IMR-90 (cell line): ENCODE measurements around the gene PAFAH2. TPM values are rescaled to one million over a fixed set of nuclear protein-coding genes. Genes with fewer than 3 reads are reported as not detected.

Source experiments
- ATAC-seq: fragments of 200-7000 bp; cut with Tn5 transposase; 2 replicates; pipeline ENCODE4 v1.9.1; 2020; ENCODE audit warnings: low read depth, mild to moderate bottlenecking, moderate library complexity
- BruUV-seq: library from RNA; stranded (reverse); fragments of 400-500 nt; replicated peaks from 2 replicates; lab custom pipeline; 2021; lab: Mats Ljungman, UMichigan
- CTCF ChIA-PET: fragments of 300-600 bp; formaldehyde crosslinking; extraction: SDS; loops from one replicate; lab custom pipeline; 2021; ENCODE audit warnings: antibody characterized with exemption; lab: Yijun Ruan, JAX
- POLR2A ChIA-PET: fragments of 300-600 bp; sonication (Branson Sonifier 250); formaldehyde crosslinking; loops from one replicate; lab custom pipeline; 2022; ENCODE audit warnings: antibody characterized with exemption; ENCODE audit not compliant: unreplicated experiment; lab: Charles Lee
- DNase-seq: peaks from one replicate; pipeline ENCODE4 v3.0.0; 2013
- H2AFZ ChIP-seq: replicated peaks from 2 replicates; pipeline ENCODE3; 2013; ENCODE audit warnings: low read length, mild to moderate bottlenecking; ENCODE audit not compliant: poor library complexity
- H2AK5ac ChIP-seq: 2 replicates; pipeline ENCODE4 v1.6.1; 2013; ENCODE audit warnings: low read depth, low read length, inconsistent platforms
- H2AK9ac ChIP-seq: replicated peaks from 2 replicates; pipeline ENCODE3; 2013; ENCODE audit warnings: mild to moderate bottlenecking, low read depth, low read length, moderate library complexity; ENCODE audit not compliant: poor library complexity
- H2BK120ac ChIP-seq: 2 replicates; pipeline ENCODE4 v1.6.1; 2013; ENCODE audit warnings: low read depth, low read length, inconsistent platforms
- H2BK15ac ChIP-seq: 3 replicates; pipeline ENCODE4 v1.6.1; 2013; ENCODE audit warnings: low read depth, low read length, inconsistent platforms
- H2BK20ac ChIP-seq: 2 replicates; pipeline ENCODE4 v1.6.1; 2013; ENCODE audit warnings: low read depth, mild to moderate bottlenecking, inconsistent platforms, low read length, moderate library complexity
- H2BK5ac ChIP-seq: 2 replicates; pipeline ENCODE4 v1.6.1; 2013; ENCODE audit warnings: mild to moderate bottlenecking, low read depth, low read length, inconsistent platforms; ENCODE audit not compliant: poor library complexity, severe bottlenecking
- H3K14ac ChIP-seq: replicated peaks from 2 replicates; pipeline ENCODE4 v1.6.1; 2013; ENCODE audit warnings: low read depth, low read length, inconsistent platforms
- H3K18ac ChIP-seq: 2 replicates; pipeline ENCODE4 v1.6.1; 2013; ENCODE audit warnings: low read depth, low read length, control low read depth
- H3K23ac ChIP-seq: 2 replicates; pipeline ENCODE4 v1.6.1; 2013; ENCODE audit warnings: low read depth, low read length, inconsistent platforms
- H3K27ac ChIP-seq: 2 replicates; pipeline ENCODE4 v1.5.1; 2013; ENCODE audit warnings: mild to moderate bottlenecking, control low read depth, low read length; ENCODE audit not compliant: insufficient read depth
- H3K27me3 ChIP-seq: 2 replicates; pipeline ENCODE4 v1.6.1; 2013; ENCODE audit warnings: low read length; ENCODE audit not compliant: control insufficient read depth, insufficient read depth
- H3K36me3 ChIP-seq: 2 replicates; pipeline ENCODE4 v1.6.1; 2013; ENCODE audit warnings: low read length, mixed read lengths; ENCODE audit not compliant: control insufficient read depth, insufficient read depth
- H3K4ac ChIP-seq: 2 replicates; pipeline ENCODE4 v1.6.1; 2013; ENCODE audit warnings: low read depth, low read length, inconsistent platforms
- H3K4me1 ChIP-seq: 2 replicates; pipeline ENCODE4 v1.6.1; 2013; ENCODE audit warnings: low read length, mixed read lengths; ENCODE audit not compliant: control insufficient read depth, insufficient read depth
- H3K4me2 ChIP-seq: 2 replicates; pipeline ENCODE4 v1.6.1; 2013; ENCODE audit warnings: low read depth, mild to moderate bottlenecking, control low read depth, low read length, moderate library complexity
- H3K4me3 ChIP-seq: 2 replicates; pipeline ENCODE4 v1.5.1; 2013; ENCODE audit warnings: low read depth, mild to moderate bottlenecking, control low read depth, low read length, moderate library complexity; ENCODE audit not compliant: insufficient read depth
- H3K56ac ChIP-seq: 2 replicates; pipeline ENCODE4 v1.6.1; 2013; ENCODE audit warnings: low read length, inconsistent platforms; ENCODE audit not compliant: insufficient read depth; ENCODE audit errors: extremely low read depth
- H3K79me1 ChIP-seq, 2 experiments: 2 replicates each; pipeline ENCODE4 v1.6.1; 2013; ENCODE audit warnings: low read length in 2 of 2, inconsistent platforms in 1 of 2, low read depth in 1 of 2
- H3K9ac ChIP-seq: 2 replicates; pipeline ENCODE4 v1.6.1; 2013; ENCODE audit warnings: low read depth, low read length, control low read depth
- H3K9me1 ChIP-seq: 2 replicates; pipeline ENCODE4 v1.6.1; 2013; ENCODE audit warnings: low read length, inconsistent platforms; ENCODE audit not compliant: insufficient read depth
- H3K9me3 ChIP-seq: 2 replicates; pipeline ENCODE4 v1.6.1; 2013; ENCODE audit warnings: low read length; ENCODE audit not compliant: control insufficient read depth, insufficient read depth
- H4K20me1 ChIP-seq: 2 replicates; pipeline ENCODE4 v1.6.1; 2013; ENCODE audit warnings: low read length, inconsistent platforms; ENCODE audit not compliant: insufficient read depth
- H4K5ac ChIP-seq: 2 replicates; pipeline ENCODE4 v1.6.1; 2013; ENCODE audit warnings: mild to moderate bottlenecking, low read depth, low read length, control low read depth
- H4K8ac ChIP-seq, 2 experiments: 2 replicates each; pipeline ENCODE4 v1.6.1; 2013; ENCODE audit warnings: low read depth in 2 of 2, low read length in 2 of 2, control low read depth in 1 of 2, inconsistent platforms in 1 of 2
- H4K91ac ChIP-seq: 2 replicates; pipeline ENCODE4 v1.6.1; 2013; ENCODE audit warnings: low read depth, low read length, inconsistent platforms; ENCODE audit not compliant: insufficient read depth
- CEBPB ChIP-seq: IDR thresholded peaks from 2 replicates; pipeline ENCODE4 v1.6.1; 2012; ENCODE audit warnings: low read depth, low read length, improper control_type of control experiment
- CHD1 ChIP-seq: IDR thresholded peaks from 2 replicates; pipeline ENCODE4 v1.6.1; 2012; ENCODE audit warnings: low read depth, low read length, improper control_type of control experiment
- CTCF ChIP-seq: conservative IDR thresholded peaks from 2 replicates; pipeline ENCODE4 v1.5.1; 2012; ENCODE audit warnings: mild to moderate bottlenecking, low read depth, low read length, improper control_type of control experiment
- ELK1 ChIP-seq: fragments of 150-350 bp; IDR thresholded peaks from 2 replicates; pipeline ENCODE4 v1.6.1; 2016; ENCODE audit warnings: low read depth, mild to moderate bottlenecking, low read length, moderate library complexity, borderline replicate concordance
- FOS ChIP-seq: fragments of 150-350 bp; IDR thresholded peaks from 2 replicates; pipeline ENCODE4 v1.6.1; 2016; ENCODE audit warnings: low read depth, low read length
- MAZ ChIP-seq: IDR thresholded peaks from 2 replicates; pipeline ENCODE4 v1.6.1; 2012; ENCODE audit warnings: low read depth, mild to moderate bottlenecking, low read length, improper control_type of control experiment, moderate library complexity, borderline replicate concordance
- NFE2L2 ChIP-seq: fragments of 150-350 bp; IDR thresholded peaks from 2 replicates; pipeline ENCODE4 v1.6.1; 2016; ENCODE audit warnings: low read depth, mild to moderate bottlenecking, low read length
- RAD21 ChIP-seq: IDR thresholded peaks from 2 replicates; pipeline ENCODE4 v1.6.1; 2012; ENCODE audit warnings: low read length, improper control_type of control experiment
- SMC3 ChIP-seq: fragments of 150-350 bp; IDR thresholded peaks from 2 replicates; pipeline ENCODE4 v1.6.1; 2016; ENCODE audit warnings: low read depth, mild to moderate bottlenecking, antibody characterized with exemption, low read length, moderate library complexity
- WGBS, 2 experiments: methylation state at CpG; one replicate each; pipeline versions ENCODE4 v1.1.5 to v1.1.7; 2013; ENCODE audit warnings: missing lambda C conversion rate in 2 of 2; ENCODE audit not compliant: insufficient read length in 1 of 2; ENCODE audit errors: extremely low coverage in 2 of 2; 5-methylcytosine and 5-hydroxymethylcytosine counted together
- dilution Hi-C: fragments of 300-500 bp; cut with HindIII; formaldehyde crosslinking; loops from one replicate; pipeline ENCODE4 v1.14.3; 2018; ENCODE audit warnings: low sequenced_read_pairs; ENCODE audit not compliant: unreplicated experiment
- in situ Hi-C: fragments of 300-500 bp; cut with MboI; formaldehyde crosslinking; loops from 3 replicates; pipeline ENCODE4 v1.14.3; 2019; ENCODE audit warnings: low sequenced_read_pairs, inconsistent platforms, mixed read lengths
- intact Hi-C: fragments of 100-400 bp; cut with micrococcal nuclease; formaldehyde crosslinking; loops from 2 replicates; pipeline ENCODE4 v1.10.0; 2022
- polyA plus RNA-seq, 3 experiments: library from polyadenylated mRNA; depleted of rRNA; stranded (reverse); fragments of >200 nt; gene quantifications; 2 replicates each; pipeline ENCODE4 v1.2.3, GENCODE V29; 2012; ENCODE audit warnings: low replicate concordance in 1 of 3
- total RNA-seq: library from RNA; depleted of rRNA; stranded (reverse); fragments of >200 nt; gene quantifications from 2 replicates; pipeline ENCODE4 v1.2.3, GENCODE V29; 2012

The PAFAH2 gene
- total and polyA plus RNA-seq, 2 of the 4 experiments (the other 2 are of a cell fraction): 8.3 to 12.2 TPM

GRCh38 chr1:25927521-25928265 lies 70.2 kb downstream of the PAFAH2 start (continued):
- no peak for TF ChIP-seq CTCF

- intact Hi-C loops: no loop called here
- POLR2A ChIA-PET: no interaction called here
- dilution Hi-C loops: no loop called here
- no peak for TF ChIP-seq SMC3
- no peak for TF ChIP-seq CTCF
- no peak for TF ChIP-seq ELK1
- no peak for TF ChIP-seq NFE2L2
- TF ChIP-seq CHD1: no peak
- TF ChIP-seq CEBPB: no peak
- no peak for TF ChIP-seq RAD21
- TF ChIP-seq FOS: no peak
- TF ChIP-seq MAZ: no peak
These were observed 70.9 kb downstream of the PAFAH2 start for GRCh38 chr1:25926731-25927496.

More at GRCh38 chr1:25926731-25927496, 70.9 kb downstream of the PAFAH2 start:
- H2AK5ac ChIP-seq: no peak overlapping the region
- no peak overlapping the region for H2BK20ac ChIP-seq
- H3K4ac ChIP-seq: no peak overlapping the region
- peaks cover 7% of the 10 kb centered on the region; the same call in 1 of the 2 replicates for H3K4me1 ChIP-seq
- no peak overlapping the region for H2AK9ac ChIP-seq
- in situ Hi-C loops: no loop called here
- no peak overlapping the region for H3K14ac ChIP-seq
- CTCF ChIA-PET: no interaction called here
- H4K91ac ChIP-seq: no peak overlapping the region
- H3K9me1 ChIP-seq: no peaks in the 10 kb centered on the region; the same call in 1 of the 2 replicates
- no peaks in the 10 kb centered on the region for H4K20me1 ChIP-seq
- H3K9me3 ChIP-seq: no peaks in the 10 kb centered on the region
- H4K5ac ChIP-seq: no peak overlapping the region
- peak overlapping the region; percentile 18 for H2AFZ ChIP-seq
- H3K36me3 ChIP-seq: no peaks in the 10 kb centered on the region
- H2BK5ac ChIP-seq: no peak overlapping the region
- peaks cover 30% of the 10 kb centered on the region for H3K27me3 ChIP-seq
- WGBS, 2 experiments: 50% methylated on average over 2 of the region's 13 CpGs; no CpG with 5 or more reads in 1 of the 2 experiments
- H4K8ac ChIP-seq: no peak overlapping the region
- no peak overlapping the region for H3K18ac ChIP-seq
- H3K79me1 ChIP-seq: no peaks in the 10 kb centered on the region
- H2BK15ac ChIP-seq: no peak overlapping the region
- H3K27ac ChIP-seq: no peak overlapping the region
- H3K4me2 ChIP-seq: no peak overlapping the region
- H3K56ac ChIP-seq: no peak overlapping the region
- H3K23ac ChIP-seq: no peak overlapping the region
- no peak overlapping the region for H3K9ac ChIP-seq
- no peak for DNase-seq
- H3K4me3 ChIP-seq: no peak overlapping the region
- no peak overlapping the region for H2BK120ac ChIP-seq
- ATAC-seq: no peak
- no TSS peak for BruUV-seq
